ENCODE data around the gene RUSF1.
"Not testable (repeated sequence)": the region's sequence is repeated elsewhere in the genome, so short reads cannot be mapped to it uniquely, and the experiment has no call there.

RUSF1 gene

DNA sequence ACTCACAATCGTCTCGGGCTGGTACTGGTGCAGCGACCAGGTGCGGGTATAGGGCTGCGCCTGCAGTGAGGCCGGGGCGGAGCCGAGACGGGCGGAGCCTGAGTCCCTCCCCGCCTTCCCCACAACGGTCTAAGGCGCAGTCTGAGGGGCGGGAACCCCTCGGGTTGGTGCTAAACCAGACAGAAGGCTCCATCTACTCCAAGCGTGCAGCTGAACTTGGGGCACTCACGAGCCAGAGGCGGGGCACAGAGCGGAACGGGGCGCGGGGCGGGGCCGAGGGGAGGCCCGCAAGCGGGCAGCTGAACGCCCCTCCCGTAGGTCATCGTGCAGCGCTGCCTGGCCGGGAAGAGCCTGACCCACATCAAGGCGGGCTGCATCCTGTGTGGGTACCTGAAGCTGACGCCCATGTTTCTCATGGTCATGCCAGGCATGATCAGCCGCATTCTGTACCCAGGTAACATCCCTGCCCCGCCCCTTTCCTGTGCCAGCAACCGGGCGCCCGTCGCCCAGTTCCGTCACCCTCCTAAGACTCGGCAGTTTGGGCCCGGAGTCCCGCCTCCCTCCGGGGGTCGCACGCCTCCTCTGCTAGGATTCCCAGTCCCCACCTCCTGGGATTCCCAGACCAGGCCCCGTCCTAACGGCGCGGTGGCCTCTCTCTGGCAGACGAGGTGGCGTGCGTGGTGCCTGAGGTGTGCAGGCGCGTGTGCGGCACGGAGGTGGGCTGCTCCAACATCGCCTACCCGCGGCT lies 20.3 kb downstream of the RUSF1 start:
- no peaks in the 10 kb centered on the region for H3K36me3 ChIP-seq (replicated peaks)
- H3K4me1 ChIP-seq, result no peaks in the 10 kb centered on the region
- no peaks in the 10 kb centered on the region for H3K9me3 ChIP-seq
- H3K27me3 ChIP-seq (ENCODE audit: low read depth), result no peaks in the 10 kb centered on the region
- DNase-seq (ENCODE audit: low spot score in 2 of 2), result no peak
- in situ Hi-C loops (cut with MboI; ENCODE audit: low sequenced_read_pairs), result no loop called here
- no peak overlapping the region for H3K4me3 ChIP-seq

DNA sequence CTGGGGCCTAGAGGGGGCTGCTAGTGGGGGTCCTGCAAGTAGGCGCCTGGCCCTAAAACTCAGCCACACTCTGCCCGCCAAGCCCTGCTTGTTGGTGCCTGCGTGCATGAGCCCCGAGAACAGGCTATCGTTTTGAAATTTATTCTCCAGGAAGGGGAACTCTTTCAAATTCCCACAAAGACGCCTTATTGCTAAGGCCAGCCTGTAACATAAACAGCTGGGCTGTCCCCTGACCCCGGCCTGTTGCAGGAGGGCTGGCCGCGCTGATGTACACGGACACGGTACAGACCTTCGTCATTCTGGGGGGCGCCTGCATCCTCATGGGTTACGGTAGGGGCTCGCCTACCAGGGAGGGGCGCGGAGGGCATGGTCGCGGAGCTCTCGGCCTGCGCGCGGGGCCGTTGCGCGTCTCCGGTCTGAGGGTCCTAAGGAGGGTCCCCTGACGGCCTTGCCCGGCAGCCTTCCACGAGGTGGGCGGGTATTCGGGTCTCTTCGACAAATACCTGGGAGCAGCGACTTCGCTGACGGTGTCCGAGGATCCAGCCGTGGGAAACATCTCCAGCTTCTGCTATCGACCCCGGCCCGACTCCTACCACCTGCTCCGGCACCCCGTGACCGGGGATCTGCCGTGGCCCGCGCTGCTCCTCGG lies 21.0 kb downstream of the RUSF1 start:
- Histone ChIP-seq H3K4me1 (no peaks in the 10 kb centered on the region), H3K9me3 (no peaks in the 10 kb centered on the region), H3K36me3 (replicated peaks) (no peaks in the 10 kb centered on the region), H3K4me3 (no peak overlapping the region), H3K27me3 (ENCODE audit: low read depth) (no peaks in the 10 kb centered on the region)
- DNase-seq (ENCODE audit: low spot score in 2 of 2), result no peak
- in situ Hi-C loops (cut with MboI; ENCODE audit: low sequenced_read_pairs), result no loop called here

DNA sequence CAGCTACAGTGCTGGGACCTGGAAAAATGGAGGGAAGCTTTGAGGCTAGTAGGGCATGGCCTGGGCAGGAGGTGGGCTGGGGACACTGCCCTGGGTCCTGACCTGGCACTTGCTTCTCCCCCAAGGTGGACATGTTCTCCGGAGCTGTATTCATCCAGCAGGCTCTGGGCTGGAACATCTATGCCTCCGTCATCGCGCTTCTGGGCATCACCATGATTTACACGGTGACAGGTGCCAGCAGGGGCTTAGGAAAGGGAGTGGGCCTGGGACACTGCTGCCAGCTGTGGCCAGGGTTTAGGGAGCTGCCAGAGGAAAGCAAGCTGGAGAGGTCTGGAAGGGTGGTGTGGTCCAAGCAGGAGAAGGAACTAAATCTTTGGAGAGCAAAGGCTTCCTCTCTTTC lies 22.1 kb downstream of the RUSF1 start:
- Histone ChIP-seq H3K36me3 (replicated peaks) (no peaks in the 10 kb centered on the region), H3K4me3 (no peak overlapping the region), H3K4me1 (no peaks in the 10 kb centered on the region), H3K27me3 (ENCODE audit: low read depth) (no peaks in the 10 kb centered on the region), H3K9me3 (no peaks in the 10 kb centered on the region)
- in situ Hi-C loops (cut with MboI; ENCODE audit: low sequenced_read_pairs), result no loop called here
- DNase-seq (ENCODE audit: low spot score in 2 of 2), result no peak

DNA sequence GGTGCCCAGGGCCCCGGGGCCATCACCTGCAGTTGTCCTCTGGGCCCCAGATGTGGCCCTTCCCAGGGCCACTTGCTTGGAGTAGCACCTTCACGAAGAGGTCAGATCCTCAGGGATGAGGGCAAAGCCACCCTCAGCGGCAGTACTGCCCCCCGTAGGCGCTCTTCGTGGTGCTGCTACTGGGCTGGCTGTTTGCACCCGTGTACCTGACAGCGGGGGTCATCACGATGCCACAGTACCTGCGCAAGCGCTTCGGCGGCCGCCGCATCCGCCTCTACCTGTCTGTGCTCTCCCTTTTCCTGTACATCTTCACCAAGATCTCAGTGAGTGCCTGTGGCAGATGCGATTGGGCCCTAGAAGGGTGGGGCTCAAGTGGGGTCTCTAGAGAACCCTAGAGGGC lies 22.6 kb downstream of the RUSF1 start:
- no peak for DNase-seq (ENCODE audit: low spot score in 2 of 2)
- no peaks in the 10 kb centered on the region for H3K36me3 ChIP-seq (replicated peaks)
- in situ Hi-C loops (cut with MboI; ENCODE audit: low sequenced_read_pairs), result no loop called here
- no peaks in the 10 kb centered on the region for H3K4me1 ChIP-seq
- no peaks in the 10 kb centered on the region for H3K27me3 ChIP-seq (ENCODE audit: low read depth)
- H3K9me3 ChIP-seq, result no peaks in the 10 kb centered on the region
- H3K4me3 ChIP-seq, result no peak overlapping the region

DNA sequence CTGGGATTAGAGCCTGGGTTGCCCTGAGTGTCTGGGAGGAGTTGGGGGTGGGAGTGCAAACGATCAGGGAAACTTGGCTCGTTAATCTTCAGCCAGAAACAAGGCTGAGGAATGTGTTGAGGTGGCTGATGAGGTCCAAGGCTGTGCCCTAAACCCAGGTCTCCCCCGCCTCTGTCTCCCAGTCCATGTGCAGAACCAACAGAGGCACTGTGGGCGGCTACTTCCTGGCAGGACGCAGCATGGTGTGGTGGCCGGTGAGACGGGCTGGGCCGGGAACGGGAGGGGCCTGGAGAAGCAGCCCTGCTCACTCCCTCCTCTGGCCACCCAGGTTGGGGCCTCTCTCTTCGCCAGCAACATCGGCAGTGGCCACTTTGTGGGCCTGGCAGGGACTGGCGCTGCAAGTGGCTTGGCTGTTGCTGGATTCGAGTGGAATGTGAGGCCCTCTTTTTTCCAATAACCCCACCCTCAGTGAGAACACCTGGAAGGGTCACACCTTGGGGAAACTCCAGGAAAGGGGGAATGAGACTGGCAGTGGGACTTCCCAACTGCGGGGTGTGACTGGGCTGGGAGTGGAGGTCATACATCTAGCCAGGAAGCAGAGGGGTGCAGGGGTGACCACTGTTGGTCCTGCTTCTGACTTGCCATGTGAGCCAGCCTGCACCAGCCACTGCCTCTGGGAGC lies 23.6 kb downstream of the RUSF1 start:
- H3K27me3 ChIP-seq (ENCODE audit: low read depth), result no peaks in the 10 kb centered on the region
- no peak for DNase-seq (ENCODE audit: low spot score in 2 of 2)
- H3K4me3 ChIP-seq, result no peak overlapping the region
- H3K4me1 ChIP-seq, result no peaks in the 10 kb centered on the region
- in situ Hi-C loops (cut with MboI; ENCODE audit: low sequenced_read_pairs), result no loop called here
- H3K9me3 ChIP-seq, result no peaks in the 10 kb centered on the region
- H3K36me3 ChIP-seq (replicated peaks), result no peaks in the 10 kb centered on the region

DNA sequence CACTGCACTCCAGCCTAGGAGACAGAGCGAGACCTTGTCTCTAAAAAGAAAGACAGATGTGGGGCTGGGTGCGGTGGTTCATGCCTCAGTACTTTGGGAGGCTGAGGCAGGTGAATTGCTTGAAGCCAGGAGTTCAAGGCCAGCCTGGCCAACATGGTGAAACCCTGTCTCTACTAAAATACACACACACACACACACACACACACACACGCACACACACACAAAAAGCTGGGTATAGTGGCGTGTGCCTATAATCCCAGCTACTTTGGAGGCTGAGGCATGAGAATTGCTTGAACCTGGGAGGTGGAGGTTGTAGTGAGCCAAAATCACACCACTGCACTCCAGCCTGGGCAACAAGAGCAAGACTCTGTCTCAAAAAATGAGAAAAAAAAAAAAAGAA lies 24.1 kb downstream of the RUSF1 start:
- H3K27me3 ChIP-seq (ENCODE audit: low read depth); in situ Hi-C loops (cut with MboI; ENCODE audit: low sequenced_read_pairs); H3K4me1 ChIP-seq: not testable (repeated sequence)

DNA sequence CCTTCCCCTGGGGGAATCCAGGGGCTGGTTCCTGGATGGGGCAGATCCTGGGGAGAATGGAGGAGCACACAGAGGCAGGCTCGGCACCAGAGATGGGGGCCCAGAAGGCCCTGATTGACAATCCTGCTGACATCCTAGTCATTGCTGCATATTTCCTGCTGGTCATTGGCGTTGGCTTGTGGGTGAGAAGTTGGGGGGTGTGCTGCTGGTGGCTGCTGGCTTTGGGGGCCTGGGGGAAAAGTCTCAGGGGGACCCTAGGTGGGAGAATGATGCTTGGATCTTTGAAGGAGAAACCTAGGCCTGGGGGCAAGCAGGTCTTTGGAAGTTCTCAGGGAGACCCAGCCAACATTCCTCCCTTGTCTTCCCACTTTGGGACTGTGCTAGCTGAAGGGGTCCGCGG lies 25.1 kb downstream of the RUSF1 start, which contains the start of gene SLC5A2:
Gene SLC5A2 (plus strand): TSS at position 43 of the 400 bp plus-strand sequence. CDS start 14 bp downstream, at position 57.
- Histone ChIP-seq H3K9me3 (no peaks in the 10 kb centered on the region), H3K36me3 (replicated peaks) (no peaks in the 10 kb centered on the region), H3K4me1 (no peaks in the 10 kb centered on the region), H3K4me3 (no peak within 1 kb of the TSS), H3K27me3 (ENCODE audit: low read depth) (no peaks in the 10 kb centered on the region)
- in situ Hi-C loops (cut with MboI; ENCODE audit: low sequenced_read_pairs), result no loop called here
- no peak for DNase-seq (ENCODE audit: low spot score in 2 of 2)

More for the DNA sequence above, 24.1 kb downstream of the RUSF1 start:
- not testable (repeated sequence) for DNase-seq (ENCODE audit: low spot score in 2 of 2); H3K9me3 ChIP-seq; H3K4me3 ChIP-seq; H3K36me3 ChIP-seq (replicated peaks)

DNA sequence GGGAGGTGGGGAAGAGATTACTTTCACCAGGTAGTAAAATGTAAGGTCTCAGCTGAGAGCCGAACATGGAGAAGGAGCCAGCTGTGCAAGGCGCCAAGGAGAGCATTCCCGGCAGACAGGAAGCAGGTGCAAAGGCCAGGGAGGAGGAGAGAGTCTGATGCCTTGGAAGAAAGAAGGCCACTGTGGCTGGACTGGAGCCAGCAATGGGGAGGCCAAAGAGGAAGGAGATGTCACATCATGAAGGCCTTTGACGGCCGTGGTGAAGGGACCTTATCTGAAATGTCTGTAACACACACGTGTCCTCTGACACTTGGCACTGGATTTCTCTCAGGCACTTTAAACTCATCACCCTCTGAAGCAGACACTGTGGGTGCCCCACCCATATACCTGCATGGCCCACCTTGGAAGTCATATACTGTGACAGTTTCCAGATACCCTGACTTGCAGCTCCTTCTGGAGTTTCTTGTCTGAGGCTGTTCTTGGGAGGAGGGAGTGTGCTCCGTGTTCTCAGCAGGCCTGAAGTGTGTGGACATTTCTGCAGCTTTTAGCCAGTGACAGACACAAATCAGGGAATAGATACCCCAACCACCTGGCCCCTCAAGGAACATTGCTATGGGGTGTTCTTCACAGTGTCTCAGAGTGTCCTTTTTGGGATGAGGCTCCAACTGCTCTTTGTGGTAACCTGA lies 27.2 kb downstream of the RUSF1 start:
- no peak for DNase-seq (ENCODE audit: low spot score in 2 of 2)
- Histone ChIP-seq H3K4me3 (no peak overlapping the region), H3K27me3 (ENCODE audit: low read depth) (no peaks in the 10 kb centered on the region), H3K36me3 (replicated peaks) (no peaks in the 10 kb centered on the region), H3K9me3 (no peaks in the 10 kb centered on the region), H3K4me1 (no peaks in the 10 kb centered on the region)
- in situ Hi-C loops (cut with MboI; ENCODE audit: low sequenced_read_pairs), result no loop called here

DNA sequence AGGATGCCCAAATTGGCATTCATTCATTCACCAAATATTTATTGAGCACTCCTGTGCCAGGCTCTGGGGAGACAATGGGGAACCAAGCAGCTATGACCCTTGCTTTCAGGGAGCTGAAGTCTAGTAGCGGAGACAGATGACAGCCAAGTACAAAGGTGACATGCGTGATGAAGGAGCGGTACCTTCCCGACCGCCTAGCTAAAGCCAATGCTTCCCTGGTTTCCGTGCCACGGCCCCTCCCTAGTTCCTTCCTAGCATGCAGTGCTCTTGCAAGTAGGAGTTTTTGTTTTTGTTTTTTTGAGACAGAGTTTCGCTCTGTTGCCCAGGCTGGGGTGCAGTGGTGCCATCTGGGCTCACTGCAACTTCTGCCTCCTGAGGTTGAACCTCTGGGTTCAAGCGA lies 28.4 kb downstream of the RUSF1 start:
- Histone ChIP-seq H3K4me3 (no peak overlapping the region), H3K4me1 (no peaks in the 10 kb centered on the region), H3K36me3 (replicated peaks) (no peaks in the 10 kb centered on the region), H3K9me3 (no peaks in the 10 kb centered on the region), H3K27me3 (ENCODE audit: low read depth) (no peaks in the 10 kb centered on the region)
- in situ Hi-C loops (cut with MboI; ENCODE audit: low sequenced_read_pairs), result no loop called here
- no peak for DNase-seq (ENCODE audit: low spot score in 2 of 2)

DNA sequence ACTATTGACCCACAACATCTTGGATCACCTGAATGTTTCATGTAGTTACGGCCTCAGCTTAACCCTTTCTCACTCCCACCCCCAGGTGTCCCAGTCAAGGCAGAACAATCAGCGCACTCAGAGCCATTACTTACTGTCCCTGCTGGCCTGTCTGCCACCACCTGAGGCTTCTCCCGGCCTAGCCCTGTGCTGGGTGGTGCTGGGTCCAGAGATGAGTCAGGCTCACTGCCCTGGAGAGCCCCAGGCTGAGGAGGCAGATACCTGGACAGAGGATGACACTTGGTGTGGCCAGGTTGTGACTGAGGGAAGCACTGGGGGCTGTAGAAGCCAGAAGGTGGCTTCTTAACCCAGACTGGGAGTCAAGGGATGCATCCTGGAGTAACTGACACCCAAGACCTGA lies 29.2 kb downstream of the RUSF1 start:
- no peaks in the 10 kb centered on the region for H3K9me3 ChIP-seq

DNA sequence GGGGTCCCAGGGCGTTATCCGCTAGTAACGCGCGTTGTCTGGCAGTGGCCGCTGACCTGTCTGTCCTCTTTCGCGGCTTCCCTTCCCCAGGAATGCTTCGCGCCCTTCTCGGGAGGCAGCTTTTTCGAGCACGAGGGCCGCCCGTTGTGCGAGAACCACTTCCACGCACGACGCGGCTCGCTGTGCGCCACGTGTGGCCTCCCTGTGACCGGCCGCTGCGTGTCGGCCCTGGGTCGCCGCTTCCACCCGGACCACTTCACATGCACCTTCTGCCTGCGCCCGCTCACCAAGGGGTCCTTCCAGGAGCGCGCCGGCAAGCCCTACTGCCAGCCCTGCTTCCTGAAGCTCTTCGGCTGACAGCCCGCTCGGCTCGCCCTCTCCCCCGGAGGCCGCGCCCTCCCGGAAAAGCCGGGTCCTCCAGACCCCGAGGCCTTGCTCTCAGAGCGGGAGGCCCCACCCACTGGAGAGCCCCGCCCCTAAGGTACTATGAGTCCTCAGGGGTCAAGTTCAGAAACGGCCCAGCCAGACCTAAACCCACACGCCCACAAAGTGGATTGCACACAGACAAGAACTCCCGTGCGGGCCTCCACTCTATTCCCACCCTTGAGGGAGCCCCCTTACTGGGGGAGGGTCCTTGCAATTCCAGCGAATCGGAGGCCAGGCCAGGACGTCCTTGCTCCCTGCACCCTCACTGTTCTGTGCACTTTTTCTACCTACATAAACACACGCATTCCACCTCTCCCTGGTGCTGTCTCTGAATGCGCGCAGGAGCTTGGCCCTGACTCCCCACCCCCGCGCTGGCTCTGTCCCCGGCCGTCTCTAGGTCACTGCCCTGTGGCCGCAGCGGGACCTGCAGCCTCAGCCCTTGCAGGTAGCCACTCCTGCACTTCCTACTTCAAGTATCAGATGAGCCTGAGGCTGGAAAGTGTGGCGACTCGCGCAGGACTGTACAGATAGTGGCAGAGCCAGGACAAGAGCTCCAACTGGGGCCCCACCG lies 30.7 kb downstream of the RUSF1 start:
- no peaks in the 10 kb centered on the region for H3K9me3 ChIP-seq
- in situ Hi-C loops (cut with MboI; ENCODE audit: low sequenced_read_pairs), result no loop called here
- peaks cover 5% of the 10 kb centered on the region for H3K4me1 ChIP-seq
- H3K36me3 ChIP-seq (replicated peaks), result no peaks in the 10 kb centered on the region
- no peak for DNase-seq (ENCODE audit: low spot score in 2 of 2)
- no peak overlapping the region for H3K4me3 ChIP-seq
- no peaks in the 10 kb centered on the region for H3K27me3 ChIP-seq (ENCODE audit: low read depth)

More for the DNA sequence above, 29.2 kb downstream of the RUSF1 start:
- Histone ChIP-seq H3K4me1 (no peaks in the 10 kb centered on the region), H3K4me3 (no peak overlapping the region), H3K27me3 (ENCODE audit: low read depth) (no peaks in the 10 kb centered on the region), H3K36me3 (replicated peaks) (no peaks in the 10 kb centered on the region)
- in situ Hi-C loops (cut with MboI; ENCODE audit: low sequenced_read_pairs), result no loop called here
- DNase-seq (ENCODE audit: low spot score in 2 of 2), result no peak

DNA sequence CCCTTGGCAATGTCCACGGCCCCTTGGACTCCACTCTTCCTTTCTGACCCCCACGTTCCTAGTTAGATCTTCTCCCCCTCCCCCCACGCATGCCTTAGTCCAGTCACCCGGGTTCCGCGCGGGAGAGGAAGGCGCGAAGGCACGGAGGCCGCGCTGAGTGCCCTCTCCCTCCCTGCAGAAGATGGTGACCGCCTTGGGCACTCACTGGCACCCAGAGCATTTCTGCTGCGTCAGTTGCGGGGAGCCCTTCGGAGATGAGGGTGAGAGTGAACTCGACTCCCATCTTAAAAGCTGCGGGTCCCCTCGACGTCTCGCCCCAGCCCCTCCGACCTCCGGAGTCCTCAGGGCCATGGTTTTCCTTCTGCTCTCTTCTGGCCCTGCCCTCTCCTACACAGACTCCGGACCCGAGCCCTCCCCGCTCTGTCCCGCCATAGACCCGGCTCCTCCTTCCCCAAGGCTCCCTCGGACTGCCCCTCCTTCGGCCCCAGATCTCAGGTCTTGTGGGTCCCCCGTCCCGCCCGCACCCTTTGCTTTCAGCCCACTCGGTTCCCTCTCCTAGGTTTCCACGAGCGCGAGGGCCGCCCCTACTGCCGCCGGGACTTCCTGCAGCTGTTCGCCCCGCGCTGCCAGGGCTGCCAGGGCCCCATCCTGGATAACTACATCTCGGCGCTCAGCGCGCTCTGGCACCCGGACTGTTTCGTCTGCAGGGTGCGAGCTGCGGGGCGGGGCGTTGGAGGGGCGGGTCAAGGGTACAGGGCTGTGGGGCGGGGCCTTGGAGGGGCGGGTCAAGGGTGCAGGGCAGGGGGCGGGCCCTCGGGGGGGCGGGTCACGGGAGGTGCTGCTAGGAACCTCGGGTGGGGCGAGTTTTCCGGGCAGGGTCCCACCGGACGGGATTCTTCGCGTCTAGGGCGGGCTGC lies 31.6 kb downstream of the RUSF1 start:
- Histone ChIP-seq H3K36me3 (replicated peaks) (no peaks in the 10 kb centered on the region), H3K27me3 (ENCODE audit: low read depth) (no peaks in the 10 kb centered on the region), H3K4me1 (peaks cover 9% of the 10 kb centered on the region), H3K4me3 (no peak overlapping the region), H3K9me3 (no peaks in the 10 kb centered on the region)
- in situ Hi-C loops (cut with MboI; ENCODE audit: low sequenced_read_pairs), result no loop called here
- no peak for DNase-seq (ENCODE audit: low spot score in 2 of 2)

Measured in HAP-1 (cell line).